HEK293T (cell line): Measurements from ENCODE around the gene TOP3A.

Experiments used
- CTCF ChIA-PET: fragments of 350-600 bp; formaldehyde crosslinking; extraction: SDS; loops from one replicate; lab custom pipeline; 2021; ENCODE audit warnings: antibody characterized with exemption, inconsistent platforms; lab: Yijun Ruan, JAX
- POLR2A ChIA-PET: fragments of 350-600 bp; formaldehyde crosslinking; extraction: SDS; loops from one replicate; lab custom pipeline; 2020; ENCODE audit warnings: antibody characterized with exemption, inconsistent platforms; lab: Yijun Ruan, JAX
- DNase-seq: peaks from one replicate; pipeline ENCODE4 v3.0.0; 2012; ENCODE audit warnings: mixed read lengths; ENCODE audit errors: extremely low spot score
- ARNT ChIP-seq: fragments of 450-650 bp; IDR thresholded peaks from 2 replicates; pipeline ENCODE4 v1.6.1; 2017; ENCODE audit warnings: mild to moderate bottlenecking
- ELF4 ChIP-seq: fragments of 450-650 bp; IDR thresholded peaks from 2 replicates; pipeline ENCODE4 v1.6.1; 2017; ENCODE audit warnings: antibody characterized with exemption
- L3MBTL2 ChIP-seq: fragments of 450-650 bp; conservative IDR thresholded peaks from 2 replicates; pipeline ENCODE4 v1.6.1; 2016; ENCODE audit warnings: mild to moderate bottlenecking
- SUZ12 ChIP-seq: fragments of 450-650 bp; IDR thresholded peaks from 2 replicates; pipeline ENCODE4 v1.6.1; 2016; ENCODE audit warnings: mild to moderate bottlenecking

Gene TOP3A

GRCh38 chr17:18224053-18224386 is 90.8 kb downstream of the TOP3A start:
- CTCF ChIA-PET, result interaction anchor here (0.6 kb wide), 2 partner anchors 54 to 402 kb away, joined by 3 read pairs; no protein-coding TSS in a partner anchor
- POLR2A ChIA-PET, result interaction anchor here (0.6 to 2.0 kb wide), 5 partner anchors 11 to 91 kb away, joined by 3 to 13 read pairs (median 3); partner anchors contain the start of genes ALKBH5, MIEF2, SMCR8 and TOP3A

More at GRCh38 chr17:18224053-18224386, 90.8 kb downstream of the TOP3A start:
- TF ChIP-seq SUZ12 (no peak), L3MBTL2 (no peak), ELF4 (no peak), ARNT (no peak)
- no peak for DNase-seq
